Ammon's horn (tissue), 1 donor: ENCODE results near the gene FILIP1L.

Experiments used
- DNase-seq: peaks from one replicate; pipeline ENCODE4 v3.0.0-alpha.2; 2016; ENCODE audit warnings: low spot score

Gene FILIP1L

GRCh38 chr3:99974989-99975388 lies 139.3 kb downstream of the FILIP1L start:
- DNase-seq: no peak

GRCh38 chr3:99972380-99973104 lies 141.8 kb downstream of the FILIP1L start:
- no peak for DNase-seq

- DNase-seq: no peak
These were observed 142.5 kb downstream of the FILIP1L start for GRCh38 chr3:99971761-99972160.

- no peak for DNase-seq
These were observed 144.1 kb downstream of the FILIP1L start for GRCh38 chr3:99970198-99970597.

GRCh38 chr3:99969136-99969535 lies 145.2 kb downstream of the FILIP1L start:
- DNase-seq: no peak

GRCh38 chr3:99967796-99968195 lies 146.5 kb downstream of the FILIP1L start:
- no peak for DNase-seq

GRCh38 chr3:99966662-99967416 lies 147.5 kb downstream of the FILIP1L start:
- DNase-seq: no peak

- DNase-seq: no peak
These were observed 148.5 kb downstream of the FILIP1L start for GRCh38 chr3:99965681-99966408.

- DNase-seq: no peak
These were observed 149.2 kb downstream of the FILIP1L start for GRCh38 chr3:99965077-99965476.

- DNase-seq: no peak
These were observed 151.6 kb downstream of the FILIP1L start for GRCh38 chr3:99962703-99963102.

GRCh38 chr3:99961756-99962515 lies 152.4 kb downstream of the FILIP1L start:
- no peak for DNase-seq

- no peak for DNase-seq
These were observed 153.4 kb downstream of the FILIP1L start for GRCh38 chr3:99960941-99961340.

GRCh38 chr3:99960123-99960878 lies 154.0 kb downstream of the FILIP1L start:
- no peak for DNase-seq

GRCh38 chr3:99958222-99958912 lies 155.9 kb downstream of the FILIP1L start:
- no peak for DNase-seq

GRCh38 chr3:99957151-99957796 lies 157.0 kb downstream of the FILIP1L start:
- DNase-seq: no peak

- no peak for DNase-seq
These were observed 158.3 kb downstream of the FILIP1L start for GRCh38 chr3:99955773-99956562.

- no peak for DNase-seq
These were observed 159.2 kb downstream of the FILIP1L start for GRCh38 chr3:99954914-99955644.

GRCh38 chr3:99953596-99953995 lies 160.7 kb downstream of the FILIP1L start:
- DNase-seq: no peak

GRCh38 chr3:99952306-99952705 lies 162.0 kb downstream of the FILIP1L start:
- no peak for DNase-seq
